ENCODE measurements around the gene ABHD6. TPM values are rescaled to one million over a fixed set of nuclear protein-coding genes. Genes with fewer than 3 reads are reported as not detected.
A peak's percentile ranks its signal among the peaks of the same experiment; 100 is the strongest.
"Not testable (repeated sequence)": the region's sequence is repeated elsewhere in the genome, so short reads cannot be mapped to it uniquely, and the experiment has no call there.

Gene ABHD6
- total RNA-seq, 1 donor: 5.5 TPM

DNA sequence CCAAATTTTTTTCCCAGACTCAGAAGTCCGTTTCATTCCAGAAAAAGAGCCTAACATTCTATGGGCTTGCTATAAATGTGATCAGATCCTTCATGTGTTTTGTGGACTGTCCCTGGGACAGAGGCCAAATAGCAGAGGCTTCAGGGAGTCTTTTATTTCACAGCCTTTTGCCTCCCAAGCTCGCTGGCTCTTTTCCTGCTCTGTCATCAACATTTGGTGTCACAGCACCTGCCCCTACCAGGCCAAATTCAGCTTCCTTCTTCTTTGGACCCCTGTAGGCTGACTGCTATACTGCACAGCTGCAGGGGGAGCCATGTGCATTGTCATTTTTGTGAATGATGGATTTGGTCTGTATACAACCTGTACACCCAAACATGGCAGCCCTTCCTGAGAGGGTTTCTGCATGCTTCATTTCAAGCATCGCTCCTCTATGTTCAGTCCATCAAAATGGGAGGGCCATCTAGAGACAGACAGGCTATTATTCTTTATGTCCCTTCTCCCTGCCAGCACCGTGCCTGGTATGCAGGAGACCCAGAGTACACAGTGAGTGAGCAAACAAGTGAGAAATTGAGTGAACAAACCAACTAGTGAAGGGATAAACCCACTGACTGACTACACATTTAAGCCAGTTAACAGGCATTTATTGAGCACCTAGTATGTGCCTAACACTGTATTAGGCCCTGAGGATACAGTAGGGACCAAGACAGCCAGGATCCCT lies 50.6 kb downstream of the ABHD6 start:
- DNase-seq (ENCODE audit: low read depth): no peak
- H3K4me3 ChIP-seq (ENCODE audit: low read depth, low read length): no peak overlapping the region
- TF ChIP-seq, protein P1, sequence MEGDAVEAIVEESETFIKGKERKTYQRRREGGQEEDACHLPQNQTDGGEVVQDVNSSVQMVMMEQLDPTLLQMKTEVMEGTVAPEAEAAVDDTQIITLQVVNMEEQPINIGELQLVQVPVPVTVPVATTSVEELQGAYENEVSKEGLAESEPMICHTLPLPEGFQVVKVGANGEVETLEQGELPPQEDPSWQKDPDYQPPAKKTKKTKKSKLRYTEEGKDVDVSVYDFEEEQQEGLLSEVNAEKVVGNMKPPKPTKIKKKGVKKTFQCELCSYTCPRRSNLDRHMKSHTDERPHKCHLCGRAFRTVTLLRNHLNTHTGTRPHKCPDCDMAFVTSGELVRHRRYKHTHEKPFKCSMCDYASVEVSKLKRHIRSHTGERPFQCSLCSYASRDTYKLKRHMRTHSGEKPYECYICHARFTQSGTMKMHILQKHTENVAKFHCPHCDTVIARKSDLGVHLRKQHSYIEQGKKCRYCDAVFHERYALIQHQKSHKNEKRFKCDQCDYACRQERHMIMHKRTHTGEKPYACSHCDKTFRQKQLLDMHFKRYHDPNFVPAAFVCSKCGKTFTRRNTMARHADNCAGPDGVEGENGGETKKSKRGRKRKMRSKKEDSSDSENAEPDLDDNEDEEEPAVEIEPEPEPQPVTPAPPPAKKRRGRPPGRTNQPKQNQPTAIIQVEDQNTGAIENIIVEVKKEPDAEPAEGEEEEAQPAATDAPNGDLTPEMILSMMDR (IDR thresholded peaks at IDR 0.05; ENCODE audit: insufficient read depth, low read length): peak; percentile 4

GRCh38 chr3:58288964-58289613 lies 51.5 kb downstream of the ABHD6 start:
- DNase-seq (ENCODE audit: low read depth); H3K4me3 ChIP-seq (ENCODE audit: low read depth, low read length): not testable (repeated sequence)

- H3K4me3 ChIP-seq (ENCODE audit: low read depth, low read length); DNase-seq (ENCODE audit: low read depth): not testable (repeated sequence)
Observed at GRCh38 chr3:58290446-58290845, 52.9 kb downstream of the ABHD6 start.

DNA sequence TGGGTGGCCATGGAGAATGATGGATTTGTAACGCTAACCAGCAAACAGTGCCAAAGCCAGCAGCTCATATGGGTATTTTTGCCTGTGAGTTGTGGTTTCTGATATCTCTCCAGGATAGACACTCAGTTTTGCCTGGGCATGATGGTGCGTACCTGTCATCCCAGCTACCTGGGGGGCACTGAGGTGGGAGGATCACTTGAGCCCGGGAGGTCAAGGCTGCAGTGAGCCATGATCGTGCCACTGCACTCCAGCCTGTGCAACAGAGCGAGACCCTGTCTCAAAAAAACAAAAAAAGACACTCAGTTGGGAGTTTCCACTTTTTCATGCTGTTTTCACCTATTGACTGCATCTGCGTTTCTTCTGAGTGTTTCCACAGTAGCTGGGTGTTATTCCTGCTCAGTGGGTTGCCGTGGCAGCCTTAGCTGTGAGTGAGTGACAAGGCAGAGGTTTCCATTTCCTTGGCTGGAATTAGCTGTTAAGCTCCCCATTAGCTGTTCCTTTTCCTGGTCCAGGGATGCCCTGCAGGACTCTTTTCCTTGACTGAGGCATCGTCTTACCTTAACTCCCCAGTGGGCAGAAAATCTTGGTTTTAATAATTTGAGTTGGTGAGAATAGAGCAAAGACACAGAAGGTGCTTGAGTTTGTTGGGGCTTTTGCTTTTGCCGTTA lies 54.2 kb downstream of the ABHD6 start:
- H3K4me3 ChIP-seq (ENCODE audit: low read depth, low read length): no peak overlapping the region
- DNase-seq (ENCODE audit: low read depth): no peak
- TF ChIP-seq, protein P1 (IDR thresholded peaks at IDR 0.05; ENCODE audit: insufficient read depth, low read length): no peak

- TF ChIP-seq, protein P1 (IDR thresholded peaks at IDR 0.05; ENCODE audit: insufficient read depth, low read length): no peak
- no peak for DNase-seq (ENCODE audit: low read depth)
- H3K4me3 ChIP-seq (ENCODE audit: low read depth, low read length): no peak overlapping the region
Observed at GRCh38 chr3:58292866-58293265, 55.3 kb downstream of the ABHD6 start.

DNA sequence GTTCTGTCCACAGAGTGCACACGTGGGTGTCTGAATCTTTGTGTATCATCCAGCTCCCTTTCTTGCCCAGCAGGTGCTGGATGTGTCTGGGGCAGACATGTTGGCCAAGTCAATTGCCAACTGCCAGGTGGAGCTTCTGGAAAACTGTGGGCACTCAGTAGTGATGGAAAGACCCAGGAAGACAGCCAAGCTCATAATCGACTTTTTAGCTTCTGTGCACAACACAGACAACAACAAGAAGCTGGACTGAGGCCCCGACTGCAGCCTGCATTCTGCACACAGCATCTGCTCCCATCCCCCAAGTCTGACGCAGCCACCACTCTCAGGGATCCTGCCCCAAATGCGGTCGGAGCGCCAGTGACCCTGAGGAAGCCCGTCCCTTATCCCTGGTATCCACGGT lies 55.9 kb downstream of the ABHD6 start:
- no peak for DNase-seq (ENCODE audit: low read depth)
- no peak overlapping the region for H3K4me3 ChIP-seq (ENCODE audit: low read depth, low read length)
- TF ChIP-seq, protein P1 (IDR thresholded peaks at IDR 0.05; ENCODE audit: insufficient read depth, low read length): no peak

DNA sequence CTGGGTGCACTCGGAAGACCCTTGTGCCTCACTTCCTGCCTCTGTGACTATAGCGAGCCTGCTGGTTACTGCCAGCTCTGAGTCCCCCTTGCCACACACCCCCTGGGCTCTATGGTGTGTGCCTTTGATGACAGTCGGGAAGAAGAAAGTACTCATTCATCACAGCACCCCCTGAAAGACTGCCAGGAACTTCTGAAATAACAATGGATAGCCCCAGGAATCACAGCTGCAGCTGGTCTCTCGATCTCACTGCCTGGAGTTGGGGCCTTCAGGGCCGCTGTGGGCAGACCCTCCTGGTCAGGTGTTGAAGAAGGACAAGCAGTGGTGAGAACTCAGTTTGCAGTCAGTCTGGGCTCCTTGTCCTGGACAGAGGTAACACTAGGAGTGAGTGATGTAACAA lies 58.7 kb downstream of the ABHD6 start:
- DNase-seq (ENCODE audit: low read depth): no peak
- H3K4me3 ChIP-seq (ENCODE audit: low read depth, low read length): no peak overlapping the region
- TF ChIP-seq, protein P1 (IDR thresholded peaks at IDR 0.05; ENCODE audit: insufficient read depth, low read length): no peak
